IPS DF 4.7 (cell line): ENCODE results near the gene ZNF480.
"Not testable (repeated sequence)": the region's sequence is repeated elsewhere in the genome, so short reads cannot be mapped to it uniquely, and the experiment has no call there.

Experiments
- DNase-seq: peaks from one replicate; pipeline ENCODE4 v3.0.0-alpha.2; 2013; ENCODE audit warnings: low spot score; ENCODE audit errors: extremely low read depth

ZNF480 gene

GRCh38 chr19:52296773-52297600 lies at the start of gene ZNF480:
Gene ZNF480, plus strand, starts transcription at chr19:52297169. Its CDS starts 3,244 bp downstream, at chr19:52300413.
- DNase-seq: no peak

- DNase-seq: no peak
These were observed 48.7 kb upstream of the ZNF480 start for GRCh38 chr19:52248241-52248640.

GRCh38 chr19:52258426-52258825 lies 38.5 kb upstream of the ZNF480 start:
- no peak for DNase-seq

DNA sequence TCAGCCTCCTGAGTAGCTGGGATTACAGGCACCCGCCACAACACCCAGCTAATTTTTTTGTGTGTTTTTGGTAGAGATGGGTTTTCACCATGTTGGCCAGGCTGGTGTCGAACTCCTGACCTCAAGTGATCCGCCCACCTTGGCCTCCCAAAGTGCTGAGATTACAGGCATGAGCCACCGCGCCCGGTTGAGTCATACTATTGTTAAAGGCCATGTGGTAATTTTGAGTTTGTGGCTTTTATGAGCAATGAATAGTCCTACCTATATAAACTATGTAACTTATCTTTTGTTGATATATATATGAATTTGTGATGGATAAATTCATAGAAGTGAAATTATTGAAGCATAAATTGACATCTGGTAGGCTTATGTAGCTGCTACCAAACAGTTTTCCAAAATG lies 31.4 kb upstream of the ZNF480 start:
- DNase-seq: not testable (repeated sequence)

GRCh38 chr19:52269338-52270261 lies 27.4 kb upstream of the ZNF480 start, which contains the start of gene ZNF766:
Gene ZNF766, plus strand, starts transcription at chr19:52269587. Its CDS starts 27 bp downstream, at chr19:52269614.
- DNase-seq: peak; percentile 78

GRCh38 chr19:52270266-52270885 lies 26.6 kb upstream of the ZNF480 start:
- no peak for DNase-seq

DNA sequence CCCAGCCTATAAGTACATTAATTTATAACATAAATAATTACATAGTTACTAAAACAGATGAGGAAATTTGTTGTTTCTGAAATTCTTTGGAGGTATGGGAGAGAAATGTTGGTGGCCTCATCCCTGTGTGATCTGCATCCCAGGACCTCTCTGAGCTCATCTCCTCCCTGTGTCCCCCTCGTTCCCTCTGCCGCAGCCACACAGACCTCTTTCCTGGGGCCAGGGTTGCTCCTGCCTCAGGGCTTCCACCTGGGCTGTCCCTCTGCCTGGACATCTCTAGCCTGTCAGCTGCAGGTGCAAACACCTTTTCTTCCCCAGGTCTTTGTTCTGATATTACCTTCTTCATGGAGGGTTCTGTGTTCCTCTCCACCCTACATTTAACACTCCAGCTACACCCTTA lies 23.7 kb upstream of the ZNF480 start:
- DNase-seq: no peak

GRCh38 chr19:52274191-52274590 lies 22.8 kb upstream of the ZNF480 start:
- no peak for DNase-seq

DNA sequence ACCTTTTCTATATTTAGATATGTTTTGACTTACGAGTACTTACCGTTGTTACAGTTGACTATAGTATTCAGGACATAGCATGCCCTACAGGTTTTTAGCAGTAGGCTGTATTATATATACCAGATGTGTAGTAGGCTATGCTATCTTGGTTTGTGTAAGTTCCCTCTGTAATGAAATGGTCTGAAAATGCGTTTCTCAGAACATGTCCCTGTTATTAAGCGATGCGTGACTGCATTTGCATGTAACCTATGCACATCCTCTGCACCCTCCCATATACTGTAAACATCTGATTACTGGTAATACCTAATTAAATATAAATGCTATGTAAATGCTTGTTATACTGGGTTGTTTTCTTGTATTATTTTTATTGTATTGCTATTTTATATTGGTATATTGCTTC lies 21.0 kb upstream of the ZNF480 start:
- no peak for DNase-seq

- DNase-seq: no peak
These were observed 19.5 kb upstream of the ZNF480 start for GRCh38 chr19:52277471-52277870.

- DNase-seq: no peak
These were observed 10.7 kb upstream of the ZNF480 start for GRCh38 chr19:52286256-52286655.

DNA sequence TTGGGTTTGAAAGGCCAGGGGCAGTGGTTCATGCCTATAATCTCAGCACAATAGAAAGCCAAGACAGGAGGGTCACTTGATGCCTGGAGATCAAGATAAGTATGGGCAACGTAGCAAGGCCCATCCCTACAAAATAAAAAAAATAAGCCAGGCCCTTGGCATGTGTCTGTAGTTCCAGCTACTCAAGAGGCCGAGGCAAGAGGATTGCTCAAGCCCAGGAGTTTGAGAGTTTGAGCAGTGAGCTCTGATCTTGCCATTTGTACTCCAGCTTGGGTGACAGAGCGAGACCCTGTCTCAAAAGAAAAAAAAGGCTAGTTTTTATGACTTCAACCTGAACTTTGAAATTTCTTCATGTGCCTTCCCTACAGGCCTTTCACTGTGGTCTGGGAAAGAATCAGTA lies 5.2 kb upstream of the ZNF480 start:
- no peak for DNase-seq

- not testable (repeated sequence) for DNase-seq
These were observed 4.0 kb upstream of the ZNF480 start for GRCh38 chr19:52292946-52293345.

DNA sequence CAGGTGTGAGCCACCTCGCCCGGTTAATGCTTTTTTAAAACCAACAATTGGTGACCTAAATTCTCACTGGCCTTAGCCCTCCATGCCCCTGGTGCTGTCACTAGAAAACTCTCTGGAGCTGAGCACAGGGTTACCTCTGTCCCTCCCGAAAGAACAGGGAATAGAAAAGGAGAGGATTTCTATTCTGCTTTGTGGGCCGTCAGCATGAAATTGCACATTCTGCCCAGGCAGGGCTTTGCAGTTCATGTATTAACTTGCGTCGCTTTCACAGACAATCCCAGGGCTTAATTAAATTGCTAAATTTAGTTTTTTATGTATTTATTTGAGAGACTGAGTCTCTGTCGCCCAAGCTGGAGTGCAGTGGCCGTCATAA lies 583 bp upstream of the ZNF480 start:
- no peak for DNase-seq

DNA sequence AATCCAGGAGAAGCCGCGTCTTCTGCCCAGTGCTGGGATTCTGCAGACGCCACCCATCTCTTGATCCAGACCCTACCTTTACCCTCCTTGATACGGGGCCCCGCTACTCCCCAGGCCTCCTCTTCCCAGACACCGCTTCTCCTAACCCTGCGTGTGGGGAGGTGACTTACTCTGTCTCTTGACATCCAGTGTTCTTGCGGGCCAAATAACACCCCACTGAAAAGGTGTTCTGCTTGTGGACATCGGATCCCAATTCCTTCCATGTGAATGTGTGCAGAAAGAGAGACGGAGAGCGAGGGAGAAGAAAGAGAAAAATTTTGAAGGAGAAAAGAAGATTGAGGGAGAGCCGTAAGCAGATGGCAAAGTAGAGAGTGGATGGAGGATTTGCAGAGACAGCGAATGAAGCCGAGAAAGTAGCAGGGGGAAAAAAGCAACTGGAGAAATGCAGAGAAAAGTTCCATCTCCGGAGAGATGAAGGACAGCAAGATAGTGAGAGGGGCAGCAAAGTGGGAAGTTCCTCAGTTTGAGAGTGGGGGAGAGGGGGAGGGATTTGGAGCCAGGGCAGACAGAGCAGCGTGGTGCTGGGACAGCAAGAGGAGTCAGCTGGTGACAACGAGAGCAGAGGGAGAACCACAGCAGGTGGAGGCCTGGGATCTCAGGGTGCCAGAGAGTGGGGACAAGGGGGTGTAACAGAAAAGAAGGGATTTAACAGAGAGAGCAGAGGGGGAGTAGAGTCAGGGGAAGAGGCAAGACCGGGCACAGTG lies 814 bp downstream of the ZNF480 start:
- DNase-seq: no peak

- no peak for DNase-seq
These were observed 10.3 kb downstream of the ZNF480 start for GRCh38 chr19:52307275-52307674.

DNA sequence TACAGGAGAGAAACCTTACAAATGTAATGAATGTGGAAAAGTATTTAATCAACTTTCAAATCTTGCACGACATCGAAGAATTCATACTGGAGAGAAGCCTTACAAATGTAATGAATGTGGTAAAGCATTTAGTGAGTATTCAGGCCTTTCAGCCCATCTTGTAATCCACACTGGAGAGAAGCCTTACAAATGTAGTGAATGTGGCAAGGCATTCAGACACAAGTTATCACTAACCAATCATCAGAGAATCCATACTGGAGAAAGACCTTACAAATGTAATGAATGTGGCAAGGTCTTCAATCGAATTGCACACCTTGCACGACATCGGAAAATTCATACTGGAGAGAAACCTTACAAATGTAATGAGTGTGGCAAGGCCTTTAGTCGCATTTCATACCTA lies 25.5 kb downstream of the ZNF480 start:
- no peak for DNase-seq

DNA sequence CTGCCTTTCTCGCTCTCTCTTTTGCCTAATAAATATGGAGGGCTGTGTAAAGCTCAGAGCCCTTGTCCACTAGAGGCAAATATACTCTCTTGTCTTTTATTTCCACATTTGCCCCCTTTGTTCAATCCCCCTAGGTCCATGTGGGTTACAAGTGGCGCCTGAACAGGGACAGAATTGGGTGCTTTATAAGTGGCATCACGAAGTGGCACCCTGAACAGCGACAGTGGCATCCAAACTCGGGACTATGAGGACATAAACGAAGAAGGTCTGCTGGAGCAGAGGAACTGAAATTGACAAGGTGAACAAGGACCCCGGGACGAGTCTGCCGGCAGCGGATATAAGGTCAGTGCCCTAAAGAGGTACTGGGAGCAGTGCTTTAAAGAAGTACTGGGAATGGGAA lies 34.8 kb downstream of the ZNF480 start:
- DNase-seq: no peak

GRCh38 chr19:52335768-52336116 lies 38.8 kb downstream of the ZNF480 start:
- no peak for DNase-seq

DNA sequence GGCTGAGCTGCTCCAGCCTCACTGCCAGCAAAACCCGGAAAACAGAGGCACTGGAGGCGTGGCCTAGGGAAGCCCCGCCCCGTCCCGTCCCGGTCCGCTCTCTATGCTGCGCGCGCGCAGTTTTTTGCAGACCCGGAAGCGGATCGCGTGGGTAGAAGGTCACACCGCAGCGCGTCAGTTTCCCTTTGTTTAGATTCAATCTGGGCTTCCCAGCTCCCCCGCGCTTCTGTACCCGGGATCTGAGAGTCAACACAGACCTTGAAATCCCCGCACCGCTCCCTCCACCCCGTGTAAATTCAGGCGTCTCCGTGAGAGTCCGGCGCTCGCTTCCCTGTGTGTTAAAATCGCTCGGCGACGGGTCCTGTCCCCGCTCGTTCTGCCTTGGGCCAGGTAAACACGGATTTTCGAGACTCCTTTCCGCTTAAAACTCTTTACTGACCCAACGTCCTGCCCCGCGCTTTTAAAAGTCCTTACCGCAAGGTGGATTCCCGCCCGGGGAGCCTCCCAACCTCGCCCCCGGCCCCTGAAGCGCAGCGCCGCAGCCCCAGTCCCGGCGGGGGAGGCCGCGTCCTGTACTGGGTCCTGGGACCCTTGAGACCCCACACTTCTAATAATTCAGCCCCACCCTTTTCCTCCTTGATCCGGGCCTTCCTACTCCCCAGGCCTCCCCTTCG lies 39.3 kb downstream of the ZNF480 start, which contains the start of gene ZNF610:
Gene ZNF610, plus strand, starts transcription at position 127 of the 674 bp plus-strand sequence. CDS start 12,930 bp downstream, outside the sequence.
- no peak for DNase-seq
